Gastrocnemius medialis (tissue), 4 donors: ENCODE measurements around the gene KATNAL2.

Experiments used
- CTCF ChIP-seq, 5 experiments: fragments of 450-650 bp in 3 of 5; fragments of 200-600 bp in 2 of 5; sonication (generic) in 2 of 5; IDR thresholded peaks in 4 of 5; conservative IDR thresholded peaks in 1 of 5; 1 replicate in 4 of 5; 2 replicates in 1 of 5; pipeline ENCODE4 v1.5.1; 2016 to 2019; ENCODE audit warnings: antibody characterized with exemption in 5 of 5, mild to moderate bottlenecking in 3 of 5, moderate library complexity in 3 of 5
- POLR2A ChIP-seq, 2 donors: fragments of 450-650 bp; IDR thresholded peaks; one replicate each; pipeline ENCODE4 v1.6.1; 2017; ENCODE audit warnings: antibody characterized with exemption in 2 of 2, mild to moderate bottlenecking in 2 of 2, moderate library complexity in 2 of 2

GRCh38 chr18:47108373-47108772 is 191.0 kb downstream of the KATNAL2 start:
- TF ChIP-seq CTCF (IDR thresholded peaks at IDR 0.05 in 4 of 5, conservative IDR thresholded peaks at IDR 0.05 in 1 of 5) (no peak), POLR2A (IDR thresholded peaks at IDR 0.05) (no peak)
